Renal pelvis (tissue), 4 donors: ENCODE data around the gene FAM110D. TPM values are rescaled to one million over a fixed set of nuclear protein-coding genes. Genes with fewer than 3 reads are reported as not detected.
A peak's percentile ranks its signal among the peaks of the same experiment; 100 is the strongest.

ENCODE experiments used
- DNase-seq: peaks from one replicate; pipeline ENCODE4 v3.0.0-alpha.2; 2013
- polyA plus RNA-seq, 3 donors: library from polyadenylated mRNA; unstranded; fragments of 120-200 nt; gene quantifications; one replicate each; pipeline ENCODE4 v1.2.1, GENCODE V29; 2013; ENCODE audit not compliant: insufficient read length in 3 of 3

The FAM110D gene
- polyA plus RNA-seq, 3 donors: 1.2 to 1.7 (median 1.4) TPM

DNA sequence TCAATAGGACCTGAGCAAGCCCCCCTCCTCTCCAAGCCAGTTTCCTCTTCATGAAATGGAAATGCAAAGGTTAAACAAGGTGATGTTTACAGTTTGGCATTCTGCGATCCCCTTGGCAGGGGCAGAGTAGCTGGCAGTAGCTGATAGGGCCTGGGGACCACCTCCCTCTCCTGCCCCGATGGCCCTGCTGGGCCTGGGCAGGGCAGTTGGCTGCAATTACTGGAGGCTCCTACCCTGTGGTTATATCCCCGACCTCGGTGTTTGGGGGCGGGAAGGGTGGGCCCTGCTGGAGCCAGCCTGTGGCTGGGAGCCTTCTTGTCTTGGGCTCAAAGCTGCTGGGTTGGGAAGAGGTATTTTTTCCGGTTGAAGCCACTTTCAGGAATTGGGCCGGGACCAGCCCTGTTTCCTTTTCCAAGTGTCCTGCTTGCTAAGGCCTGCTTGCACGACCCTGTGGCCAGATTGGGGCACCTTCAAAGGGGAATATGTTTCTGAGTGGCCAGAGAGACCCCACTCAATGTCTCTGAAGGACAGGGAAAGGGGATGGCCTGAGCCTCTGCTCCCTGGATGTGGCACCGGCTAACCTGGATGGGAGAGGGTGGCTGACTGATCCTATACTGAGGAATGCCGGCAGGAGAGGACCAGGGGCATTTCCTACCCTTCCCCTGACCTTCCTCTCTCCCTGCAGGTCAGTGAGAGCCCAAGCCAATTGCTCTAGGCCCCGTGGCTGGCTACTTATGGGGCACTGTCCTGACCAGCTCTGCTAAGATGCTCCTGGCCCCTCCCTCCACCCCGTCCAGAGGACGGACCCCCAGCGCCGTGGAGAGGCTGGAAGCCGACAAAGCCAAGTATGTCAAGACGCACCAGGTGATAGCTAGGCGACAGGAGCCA, 1.9 kb downstream of the FAM110D start:
- no peak for DNase-seq

DNA sequence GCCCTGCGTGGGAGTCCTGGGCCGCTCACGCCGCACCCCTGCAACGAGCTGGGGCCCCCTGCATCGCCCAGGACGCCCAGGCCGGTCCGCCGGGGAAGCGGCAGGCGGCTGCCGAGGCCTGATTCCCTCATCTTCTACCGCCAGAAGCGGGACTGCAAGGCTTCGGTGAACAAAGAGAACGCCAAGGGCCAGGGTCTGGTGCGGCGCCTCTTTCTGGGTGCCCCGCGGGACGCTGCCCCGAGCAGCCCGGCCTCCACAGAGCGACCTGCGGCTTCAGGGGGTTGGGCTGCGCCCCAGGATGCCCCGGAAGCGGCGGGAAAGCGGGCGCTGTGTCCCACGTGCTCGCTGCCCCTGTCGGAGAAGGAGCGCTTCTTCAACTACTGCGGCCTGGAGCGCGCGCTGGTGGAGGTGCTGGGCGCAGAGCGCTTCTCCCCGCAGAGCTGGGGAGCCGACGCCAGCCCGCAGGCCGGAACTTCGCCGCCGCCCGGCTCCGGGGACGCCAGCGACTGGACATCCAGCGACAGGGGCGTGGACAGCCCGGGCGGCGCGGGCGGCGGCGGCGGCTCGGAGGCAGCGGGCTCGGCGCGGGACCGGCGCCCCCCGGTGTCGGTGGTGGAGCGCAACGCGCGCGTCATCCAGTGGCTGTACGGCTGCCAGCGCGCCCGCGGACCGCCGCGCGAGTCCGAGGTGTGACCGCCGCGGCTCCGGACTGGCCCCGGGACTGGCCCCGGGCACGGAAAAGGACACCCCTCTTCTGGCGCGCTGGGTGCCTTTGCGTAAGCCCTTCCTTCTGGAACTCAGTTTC, 2.7 kb downstream of the FAM110D start:
- DNase-seq: no peak

DNA sequence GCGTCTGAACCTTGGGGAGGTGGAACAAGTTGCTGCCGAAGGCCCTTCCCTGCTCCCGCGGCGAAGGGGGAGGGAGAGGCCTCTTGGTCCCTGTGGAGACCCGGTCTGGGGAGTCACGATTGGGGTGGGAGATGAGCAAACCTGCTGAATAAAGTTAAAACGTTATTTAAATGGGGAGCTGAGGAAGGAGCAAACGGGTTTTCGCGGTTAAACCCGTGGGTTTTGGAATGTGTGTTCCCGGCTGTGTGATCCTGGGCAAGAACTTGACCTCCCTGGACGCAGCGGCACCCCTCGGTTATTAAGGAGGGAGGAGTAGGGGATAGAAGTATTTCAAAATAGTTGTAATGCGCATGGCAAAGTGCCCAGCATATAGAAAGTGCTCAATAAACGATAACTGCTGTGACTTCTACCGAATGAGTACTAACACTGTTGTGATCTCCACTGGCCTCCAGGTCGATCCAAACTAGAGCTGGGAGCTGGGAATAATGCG, 3.4 kb downstream of the FAM110D start:
- DNase-seq: no peak

DNA sequence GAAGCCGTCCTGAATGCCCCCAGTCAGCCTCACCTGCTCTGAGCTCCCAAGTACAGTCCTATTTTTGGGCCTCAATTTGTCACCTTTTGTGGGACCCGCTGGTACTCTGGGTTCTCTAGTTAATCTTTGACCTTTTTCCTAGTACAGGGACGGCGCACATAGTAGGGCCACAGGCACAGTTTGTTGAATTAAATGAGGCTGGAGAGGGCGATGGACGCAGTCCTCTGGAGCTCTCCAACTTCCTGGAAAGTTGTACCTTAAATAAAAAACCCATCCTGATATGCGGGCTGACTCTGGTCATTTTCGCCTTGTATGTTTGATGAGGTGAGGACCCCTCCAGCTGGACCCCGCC, 4.8 kb downstream of the FAM110D start:
- no peak for DNase-seq

DNA sequence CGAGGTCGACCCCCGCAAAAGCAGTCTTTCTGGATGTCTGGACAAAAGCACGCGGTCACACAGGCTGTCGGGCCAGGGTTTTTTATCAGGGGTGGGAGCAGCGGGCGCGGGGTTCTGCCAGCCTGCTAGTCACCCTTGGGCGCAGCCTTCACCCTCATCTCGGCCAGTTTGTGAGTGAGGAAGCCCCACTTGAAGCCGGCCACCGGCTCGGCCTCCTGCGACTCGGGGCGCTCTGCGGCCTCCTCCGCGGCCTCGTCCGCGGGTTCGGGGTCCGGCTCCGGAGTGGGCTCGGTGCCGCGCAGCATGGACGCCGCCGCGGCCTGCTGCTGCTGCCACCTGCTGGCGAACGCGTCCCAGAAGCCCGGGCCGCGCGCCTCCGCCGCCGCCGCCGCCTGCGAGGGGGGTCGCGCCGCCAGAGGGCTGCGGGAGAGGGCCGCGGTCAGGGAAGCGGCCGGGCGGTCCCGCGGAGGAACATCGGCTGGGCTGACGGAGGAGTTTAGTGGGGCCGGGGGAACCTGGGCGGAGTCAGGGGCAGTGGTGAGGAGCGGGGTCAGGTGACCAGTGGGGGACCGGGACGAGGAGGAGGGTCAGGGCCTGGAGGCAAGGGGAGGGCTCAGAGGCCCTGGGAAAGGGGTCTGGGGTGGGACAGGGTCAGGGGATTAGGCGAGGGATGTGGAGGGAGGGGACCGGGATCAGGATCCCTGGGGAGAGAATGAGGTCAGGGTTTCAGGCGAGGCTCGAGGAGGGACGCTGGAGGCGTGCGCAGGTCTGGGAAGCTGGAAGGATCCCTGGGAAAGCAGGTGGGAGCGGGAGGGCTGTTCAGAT, 5.4 kb downstream of the FAM110D start:
- no peak for DNase-seq

DNA sequence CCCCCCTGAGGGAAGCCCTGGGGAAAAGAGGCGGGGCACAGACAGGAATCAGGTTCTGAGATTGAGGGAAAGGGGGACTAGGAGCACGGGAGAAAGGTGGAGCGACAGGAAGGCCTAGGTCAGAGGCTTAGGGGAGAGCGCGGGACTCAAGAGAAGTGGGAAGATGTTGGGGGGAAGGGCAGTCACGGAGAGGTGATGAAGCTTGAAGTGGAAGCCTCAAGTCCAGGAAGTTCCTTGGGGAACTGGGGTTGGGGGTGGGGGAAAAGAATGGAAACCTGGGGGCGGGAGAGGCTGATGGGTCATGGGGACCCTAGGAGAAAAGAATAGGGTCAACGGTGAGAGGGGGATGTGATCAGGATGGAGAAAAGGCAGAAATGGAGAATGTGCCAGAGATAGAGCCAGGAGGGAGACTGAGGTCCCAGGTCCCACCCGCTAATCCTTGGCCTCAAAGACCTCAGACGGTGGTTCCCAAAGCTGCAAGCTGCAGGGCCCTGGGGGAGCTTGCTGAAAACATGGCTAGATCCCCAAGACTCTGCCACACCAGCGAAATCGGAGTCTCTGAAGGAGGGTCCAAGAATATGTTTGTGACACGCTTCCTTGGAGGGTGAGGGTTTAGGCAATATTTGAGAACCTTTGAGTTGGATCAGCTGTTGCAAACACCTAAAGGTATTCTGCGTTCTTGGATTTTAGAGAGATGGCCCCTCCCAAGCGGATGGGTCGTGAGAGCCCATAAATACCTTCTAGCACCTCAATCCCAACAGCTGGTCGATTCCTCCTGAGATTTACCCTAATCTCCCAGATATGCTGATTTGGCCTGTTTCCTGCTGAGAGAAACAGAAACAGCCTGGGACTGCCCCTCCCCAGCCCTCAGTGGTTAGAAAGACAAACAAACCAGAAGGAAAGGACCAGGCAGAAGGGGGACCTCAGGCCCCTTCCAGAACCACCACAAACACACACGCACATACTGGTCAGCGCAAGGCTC, 6.3 kb downstream of the FAM110D start:
- DNase-seq: no peak

DNA sequence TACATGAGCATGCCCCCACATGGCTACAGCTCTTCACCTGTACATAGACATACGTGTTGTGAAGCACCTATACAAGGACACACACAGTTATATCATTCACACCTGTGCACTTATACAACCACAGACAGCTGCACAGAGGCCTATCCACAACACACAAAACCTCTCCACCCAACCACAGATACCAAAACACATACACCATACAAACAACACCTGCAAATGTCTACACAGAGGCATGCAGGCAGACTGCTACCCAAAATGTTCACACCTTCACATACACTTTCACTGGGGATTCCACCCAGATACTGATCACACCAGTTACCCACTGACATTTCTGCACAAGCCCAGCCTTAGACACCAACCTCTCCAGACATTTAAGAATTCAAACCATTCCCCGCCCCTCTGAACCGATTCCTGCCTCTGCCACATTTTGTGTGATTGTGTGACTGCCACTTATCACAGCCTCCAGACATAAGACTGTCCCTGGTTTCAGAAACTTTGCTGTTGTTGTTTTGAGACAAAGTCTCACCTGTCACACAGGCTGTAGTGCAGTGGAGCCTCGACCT, 7.9 kb downstream of the FAM110D start:
- DNase-seq: no peak

DNA sequence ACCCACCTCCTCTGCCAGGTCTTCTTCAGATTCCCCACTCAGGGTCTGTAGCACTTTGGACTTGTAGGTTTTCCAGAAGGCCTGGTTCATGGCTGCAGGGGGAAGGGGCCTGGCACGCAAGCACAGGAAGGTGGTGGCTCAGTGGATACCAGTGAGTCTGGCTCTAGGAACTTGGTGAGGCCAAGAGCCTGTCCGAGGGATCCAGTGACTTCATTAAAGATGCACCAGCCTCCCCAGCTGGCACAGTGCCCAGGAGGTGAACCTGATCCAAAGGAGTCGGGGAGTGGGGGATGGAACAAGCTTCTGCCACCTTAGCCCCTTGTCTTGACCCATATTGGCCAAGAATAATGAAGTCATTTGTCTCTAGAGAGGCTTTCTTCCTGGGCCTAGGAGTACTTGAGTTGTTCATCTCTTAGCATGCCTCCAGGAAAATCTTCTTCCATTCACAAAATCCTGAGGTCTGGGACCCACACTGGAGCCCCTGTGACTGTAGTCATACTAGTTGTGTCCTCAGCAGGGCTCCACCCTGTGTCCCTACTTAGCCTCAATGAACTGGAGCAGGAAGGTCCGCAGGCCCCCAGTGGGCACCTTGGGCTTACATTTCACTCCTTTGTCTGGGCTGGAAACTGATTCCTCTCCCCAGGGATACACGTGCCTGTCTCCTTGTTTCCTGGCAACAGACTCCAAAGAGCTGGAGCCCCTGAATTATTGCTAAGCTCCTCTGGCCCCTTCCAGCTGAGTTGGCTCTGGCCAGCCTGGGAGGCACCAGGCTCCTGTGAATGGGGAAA, 9.7 kb downstream of the FAM110D start, which contains the start of gene C1orf232:
TSS of gene C1orf232 (minus strand) at position 554 of the 788 bp plus-strand sequence. CDS start at position 90, 464 bp downstream.
- DNase-seq: peak; percentile 62

DNA sequence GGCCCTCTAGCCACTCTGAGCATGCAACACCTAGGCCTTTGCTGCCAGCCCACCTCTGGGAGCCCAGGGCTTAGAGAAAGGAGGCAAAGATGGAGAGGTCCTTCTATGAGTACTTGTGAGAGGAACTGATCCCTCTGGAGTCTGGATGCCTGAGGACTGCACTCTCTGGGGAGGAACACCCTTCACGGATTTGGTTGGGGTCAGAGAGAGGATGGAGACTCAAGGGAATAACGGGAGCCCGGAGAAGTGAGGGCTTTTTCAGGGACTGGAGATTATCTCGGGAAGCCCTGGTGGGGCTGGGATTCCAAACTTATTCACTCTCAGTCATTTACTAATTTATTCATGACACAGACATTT, 10.3 kb downstream of the FAM110D start:
- no peak for DNase-seq

DNA sequence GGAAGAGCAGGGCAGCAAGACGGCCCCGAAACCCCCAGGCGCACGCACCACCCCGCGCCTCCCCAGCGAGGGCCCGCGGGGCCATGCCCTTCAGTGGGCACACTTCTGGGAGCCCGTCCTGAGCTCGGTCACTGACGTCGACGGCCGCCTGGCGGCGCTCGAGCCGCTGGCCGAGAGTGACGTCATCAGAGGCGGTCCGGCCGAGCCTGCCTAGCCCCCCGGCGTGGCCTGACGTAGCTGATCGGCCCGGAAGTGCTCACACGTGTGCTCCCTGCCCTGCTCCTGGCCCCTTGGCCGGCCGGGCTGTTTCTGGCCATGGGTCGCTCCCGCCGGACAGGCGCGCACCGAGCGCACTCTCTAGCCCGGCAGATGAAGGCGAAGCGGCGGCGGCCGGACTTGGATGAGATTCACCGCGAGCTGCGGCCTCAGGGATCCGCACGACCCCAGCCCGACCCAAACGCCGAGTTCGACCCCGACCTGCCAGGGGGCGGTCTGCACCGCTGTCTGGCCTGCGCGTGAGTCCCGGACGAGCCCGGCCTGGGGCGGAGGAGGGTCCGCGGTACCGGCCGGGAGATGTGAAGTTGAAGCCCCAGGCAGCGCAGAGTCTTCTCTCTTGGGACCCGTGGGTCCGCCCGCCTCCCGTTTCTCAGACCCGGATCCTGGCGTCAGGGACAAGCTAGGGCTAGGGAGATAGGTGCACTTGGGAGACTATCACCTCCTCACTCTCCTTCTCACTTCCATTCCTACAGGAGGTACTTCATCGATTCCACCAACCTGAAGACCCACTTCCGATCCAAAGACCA, 11.0 kb downstream of the FAM110D start, which contains the start of gene ZNF593:
TSS of gene ZNF593 (plus strand) at position 240 of the 803 bp plus-strand sequence. CDS start at position 316, 76 bp downstream.
- DNase-seq: peak; percentile 90

DNA sequence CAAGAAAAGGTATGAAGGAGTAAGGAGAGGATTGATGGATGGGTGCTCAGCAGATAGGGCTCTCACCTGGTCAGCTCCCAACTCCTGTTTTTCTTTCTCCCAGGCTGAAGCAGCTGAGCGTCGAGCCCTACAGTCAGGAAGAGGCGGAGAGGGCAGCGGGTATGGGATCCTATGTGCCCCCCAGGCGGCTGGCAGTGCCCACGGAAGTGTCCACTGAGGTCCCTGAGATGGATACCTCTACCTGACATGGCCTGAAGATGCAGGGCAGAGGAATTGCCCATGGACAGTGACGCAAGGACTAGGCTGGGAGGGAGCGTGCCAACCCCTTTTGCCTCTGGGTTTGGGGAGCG, 11.6 kb downstream of the FAM110D start:
- no peak for DNase-seq

DNA sequence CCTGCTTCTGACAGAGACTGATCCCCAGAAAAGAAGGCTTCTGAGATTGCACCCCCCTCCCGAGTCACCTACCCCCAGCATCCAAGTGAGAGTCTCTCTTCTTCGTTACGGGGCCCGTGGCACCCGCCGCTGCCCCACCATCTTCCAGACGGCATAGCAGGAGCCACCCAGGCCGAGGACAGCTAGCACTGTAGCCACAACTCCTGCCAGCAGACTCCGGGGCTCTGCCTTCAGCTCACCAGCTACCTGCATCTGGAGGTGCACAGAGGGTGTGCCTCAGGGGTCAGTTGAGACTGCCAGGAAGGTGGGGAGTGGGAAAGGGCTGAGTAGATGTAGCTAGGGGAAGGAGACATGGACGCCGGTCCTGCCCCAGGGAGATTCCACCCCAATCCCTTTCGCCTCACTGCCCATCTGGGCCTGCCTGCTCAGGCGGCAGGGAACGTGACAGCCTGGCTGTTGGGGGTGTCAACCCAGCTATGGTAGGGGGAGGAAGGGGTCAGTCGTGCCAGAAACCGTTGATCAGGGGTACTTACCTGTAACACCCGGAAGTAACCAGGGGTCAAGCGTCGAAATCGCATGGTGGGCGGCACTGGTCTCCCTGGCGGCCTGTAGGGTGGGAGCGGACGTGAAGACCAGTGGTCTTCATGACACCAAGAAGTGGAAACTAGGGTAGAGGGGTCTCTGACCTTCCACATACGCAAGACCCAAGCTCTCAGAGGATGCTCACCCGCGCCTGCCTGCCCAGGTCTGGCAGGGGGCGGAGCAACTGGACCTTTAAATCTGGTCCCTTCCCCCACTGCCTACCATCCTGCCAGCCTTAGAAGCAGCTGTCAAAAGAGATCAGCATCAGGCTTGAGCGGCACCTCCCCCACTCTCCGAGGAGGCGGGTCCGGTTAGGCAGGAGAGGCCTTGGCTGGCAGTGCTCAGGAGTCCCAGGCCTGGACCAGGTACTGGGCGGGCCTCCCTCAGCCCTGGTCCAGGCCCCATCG, 12.5 kb downstream of the FAM110D start, which contains the start of gene ZNF593OS:
TSS of gene ZNF593OS (minus strand) at position 749 of the 989 bp plus-strand sequence. CDS start at position 578, 171 bp downstream.
- no peak for DNase-seq

DNA sequence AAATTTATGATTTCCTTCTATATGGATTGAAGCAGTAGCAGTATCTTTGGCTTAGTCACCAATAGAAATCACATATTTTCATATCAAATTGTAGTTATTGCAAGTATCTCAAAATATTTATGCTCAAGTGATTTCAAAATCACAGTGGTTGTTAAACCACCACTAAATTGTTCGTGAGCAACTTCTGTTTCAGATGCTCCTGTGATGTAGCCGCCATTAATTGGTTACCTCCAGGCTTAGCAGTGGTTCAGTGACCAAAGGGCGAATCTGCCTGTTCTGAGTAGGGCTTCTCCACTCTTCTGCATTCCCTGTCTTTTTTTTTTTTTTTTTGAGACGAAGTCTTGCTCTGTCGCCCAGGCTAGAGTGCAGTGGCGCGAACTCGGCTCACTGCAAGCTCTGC, 16.5 kb downstream of the FAM110D start:
- DNase-seq: no peak

DNA sequence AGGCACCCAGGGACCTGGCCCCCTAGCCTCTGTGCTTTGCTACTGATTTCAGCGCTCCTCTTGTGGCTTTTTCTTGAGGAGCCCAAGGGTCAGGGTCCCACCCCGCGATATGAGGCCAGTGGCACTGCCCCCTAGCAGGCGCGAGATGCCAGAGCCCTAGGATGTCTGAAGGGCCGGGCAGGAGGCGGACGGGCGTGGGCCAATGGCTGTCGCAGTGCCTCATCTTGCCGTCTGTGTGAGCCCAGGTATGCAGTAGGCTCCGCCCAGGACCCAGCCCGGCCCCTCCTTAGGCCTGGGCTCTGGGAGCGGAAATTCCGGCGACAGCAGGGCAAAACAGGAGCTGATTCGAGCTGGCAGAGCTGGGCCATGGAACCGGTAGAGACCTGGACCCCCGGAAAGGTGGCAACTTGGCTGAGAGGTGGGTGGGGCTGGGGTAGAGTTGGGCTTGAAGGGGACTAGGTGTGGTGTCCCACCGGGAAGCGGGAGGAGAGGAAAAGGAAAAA, 18.4 kb downstream of the FAM110D start, which contains the start of gene CNKSR1:
TSS of gene CNKSR1 (plus strand) at position 310 of the 503 bp plus-strand sequence. CDS start at position 367, 57 bp downstream.
- no peak for DNase-seq

DNA sequence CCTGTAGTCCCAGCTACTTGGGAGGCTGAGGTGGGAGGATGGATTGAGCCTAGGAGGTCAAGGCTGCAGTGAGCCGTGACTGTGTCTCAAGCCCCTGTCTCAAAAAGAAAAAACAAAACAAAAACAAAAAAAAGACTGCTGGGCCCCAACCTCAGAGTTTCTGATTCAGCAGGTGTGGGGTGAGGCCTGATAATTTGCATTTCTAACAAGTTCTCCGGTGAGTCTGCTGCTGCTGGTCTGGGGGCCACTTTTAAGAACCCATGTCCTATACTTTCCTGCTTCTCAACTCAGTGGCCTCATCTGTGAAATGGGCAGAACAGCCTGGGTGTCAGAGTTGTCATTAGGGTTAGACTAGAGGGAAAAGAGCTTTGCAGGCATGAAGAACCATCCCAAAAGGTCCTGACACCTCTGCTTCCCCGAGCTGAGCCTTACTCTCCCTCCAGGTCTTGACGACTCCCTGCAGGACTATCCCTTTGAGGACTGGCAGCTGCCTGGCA, 21.2 kb downstream of the FAM110D start:
- no peak for DNase-seq

DNA sequence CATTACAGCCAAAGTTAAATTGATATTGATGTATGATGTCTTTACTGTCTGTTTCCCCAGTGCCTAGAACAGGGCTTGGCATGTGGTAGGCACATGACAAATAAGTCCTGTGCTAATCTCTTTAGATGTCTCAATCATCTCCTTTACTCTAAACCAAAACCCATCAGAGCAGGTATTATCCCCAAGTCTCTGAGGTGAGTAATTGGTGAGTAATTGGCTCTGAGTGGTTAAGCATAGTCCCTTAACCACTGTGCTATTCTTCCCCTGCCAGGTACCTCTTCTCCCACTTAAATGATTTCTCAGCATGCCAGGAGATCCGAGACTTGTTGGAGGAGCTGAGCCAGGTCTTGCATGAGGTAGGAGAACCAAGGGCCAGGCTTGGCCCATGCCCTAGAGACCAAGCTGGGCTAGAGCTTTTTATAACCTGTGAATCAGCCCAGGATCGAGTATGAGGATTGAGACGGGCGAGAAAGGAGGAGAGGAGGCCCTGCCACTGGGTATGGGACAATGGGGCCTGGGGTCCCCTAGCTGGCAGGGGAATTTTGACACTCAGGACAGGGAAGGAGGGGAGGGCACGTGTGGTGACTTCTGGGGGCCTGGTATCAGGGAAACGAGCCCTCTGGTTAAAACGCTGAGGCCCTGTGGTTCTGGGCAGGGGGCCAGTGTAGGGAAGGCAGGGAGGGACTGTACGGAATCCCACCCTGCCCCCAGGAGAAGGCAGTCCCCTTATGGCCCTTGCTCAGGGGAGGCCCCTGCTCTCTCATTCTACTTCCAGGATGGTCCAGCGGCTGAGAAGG, 22.9 kb downstream of the FAM110D start:
- DNase-seq: no peak
